GM18517 (cell line): ENCODE data around the gene SLCO2B1.
A peak's percentile ranks its signal among the peaks of the same experiment; 100 is the strongest.
"Not testable (repeated sequence)": the region's sequence is repeated elsewhere in the genome, so short reads cannot be mapped to it uniquely, and the experiment has no call there.

Experiments
- ATAC-seq: cut with Tn5 transposase; IDR thresholded peaks from one replicate; pipeline ENCODE4 v1.9.1; 2021; ENCODE audit warnings: mild to moderate bottlenecking, moderate library complexity; ENCODE audit not compliant: unreplicated experiment

SLCO2B1 gene

GRCh38 chr11:75150879-75151278 lies at the start of gene SLCO2B1:
Gene SLCO2B1, plus strand, starts transcription at chr11:75151107. Its CDS starts 275 bp downstream, at chr11:75151382.
- ATAC-seq, result no peak

- ATAC-seq, result no peak
Observed at GRCh38 chr11:75101424-75102128, 49.3 kb upstream of the SLCO2B1 start.

- peak; percentile 44 for ATAC-seq
Observed at GRCh38 chr11:75103380-75104026, 47.4 kb upstream of the SLCO2B1 start.

- no peak for ATAC-seq
Observed at GRCh38 chr11:75105462-75105925, 45.4 kb upstream of the SLCO2B1 start.

GRCh38 chr11:75105967-75106681 lies 44.8 kb upstream of the SLCO2B1 start:
- not testable (repeated sequence) for ATAC-seq

GRCh38 chr11:75107187-75107586 lies 43.7 kb upstream of the SLCO2B1 start:
- no peak for ATAC-seq

GRCh38 chr11:75112200-75112599 lies 38.7 kb upstream of the SLCO2B1 start:
- no peak for ATAC-seq

GRCh38 chr11:75113030-75113429 lies 37.9 kb upstream of the SLCO2B1 start:
- ATAC-seq, result no peak

- ATAC-seq, result no peak
Observed at GRCh38 chr11:75114465-75114864, 36.4 kb upstream of the SLCO2B1 start.

- ATAC-seq, result no peak
Observed at GRCh38 chr11:75118577-75118976, 32.3 kb upstream of the SLCO2B1 start.

- no peak for ATAC-seq
Observed at GRCh38 chr11:75126564-75126963, 24.3 kb upstream of the SLCO2B1 start.

- ATAC-seq, result no peak
Observed at GRCh38 chr11:75132080-75132479, 18.8 kb upstream of the SLCO2B1 start.

GRCh38 chr11:75133976-75134375 lies 16.9 kb upstream of the SLCO2B1 start:
- ATAC-seq, result no peak

GRCh38 chr11:75135021-75135650 lies 15.8 kb upstream of the SLCO2B1 start:
- ATAC-seq, result no peak

GRCh38 chr11:75135651-75136050 lies 15.3 kb upstream of the SLCO2B1 start:
- no peak for ATAC-seq

GRCh38 chr11:75140269-75141138 lies 10.4 kb upstream of the SLCO2B1 start:
- ATAC-seq, result peak; percentile 61

- ATAC-seq, result no peak
Observed at GRCh38 chr11:75141166-75141565, 9.7 kb upstream of the SLCO2B1 start.

GRCh38 chr11:75142714-75143419 lies 8.0 kb upstream of the SLCO2B1 start:
- ATAC-seq, result no peak

- ATAC-seq, result no peak
Observed at GRCh38 chr11:75143420-75143731, 7.5 kb upstream of the SLCO2B1 start.

- ATAC-seq, result no peak
Observed at GRCh38 chr11:75144716-75145014, 6.2 kb upstream of the SLCO2B1 start.
